ENCODE measurements around the gene MYOG.

Gene MYOG

GRCh38 chr1:203045821-203046594, 39.8 kb downstream of the MYOG start:
- FAIRE-seq = no peak

GRCh38 chr1:203045336-203045735, 40.5 kb downstream of the MYOG start:
- FAIRE-seq = no peak

GRCh38 chr1:203044546-203045250, 41.1 kb downstream of the MYOG start:
- no peak for FAIRE-seq

- FAIRE-seq = no peak
Observed at GRCh38 chr1:203043830-203044545, 41.8 kb downstream of the MYOG start.

GRCh38 chr1:203041351-203041932, 44.4 kb downstream of the MYOG start:
- no peak for FAIRE-seq

GRCh38 chr1:203040513-203041275, 45.1 kb downstream of the MYOG start:
- no peak for FAIRE-seq

- FAIRE-seq = no peak
Observed at GRCh38 chr1:203039609-203040512, 46.0 kb downstream of the MYOG start.

GRCh38 chr1:203038891-203039608, 46.8 kb downstream of the MYOG start:
- FAIRE-seq = no peak

GRCh38 chr1:203038217-203038741, 47.5 kb downstream of the MYOG start:
- FAIRE-seq = no peak

GRCh38 chr1:203037509-203038190, 48.2 kb downstream of the MYOG start:
- FAIRE-seq = no peak

- no peak for FAIRE-seq
Observed at GRCh38 chr1:203036537-203036936, 49.3 kb downstream of the MYOG start.

GRCh38 chr1:203036135-203036534, 49.7 kb downstream of the MYOG start:
- no peak for FAIRE-seq

GRCh38 chr1:203035111-203036000, 50.5 kb downstream of the MYOG start:
- FAIRE-seq = no peak

- FAIRE-seq = no peak
Observed at GRCh38 chr1:203034422-203035110, 51.2 kb downstream of the MYOG start.

GRCh38 chr1:203033917-203034316, 51.9 kb downstream of the MYOG start:
- no peak for FAIRE-seq

GRCh38 chr1:203033287-203033686, 52.5 kb downstream of the MYOG start:
- no peak for FAIRE-seq

Measured in islet of Langerhans (tissue), 1 donor.